Stimulated activated CD8-positive, alpha-beta memory T cell treated with anti-CD3 and anti-CD28 coated beads, Interleukin-7, amount 100 ng/mL, for 1 hour (primary cell): ENCODE results near the gene KLF7.

Experiments
- DNase-seq, 2 donors: peaks; one replicate each; pipeline ENCODE4 v3.0.0-alpha.2; 2020; ENCODE audit warnings: low read depth in 2 of 2

The KLF7 gene

DNA sequence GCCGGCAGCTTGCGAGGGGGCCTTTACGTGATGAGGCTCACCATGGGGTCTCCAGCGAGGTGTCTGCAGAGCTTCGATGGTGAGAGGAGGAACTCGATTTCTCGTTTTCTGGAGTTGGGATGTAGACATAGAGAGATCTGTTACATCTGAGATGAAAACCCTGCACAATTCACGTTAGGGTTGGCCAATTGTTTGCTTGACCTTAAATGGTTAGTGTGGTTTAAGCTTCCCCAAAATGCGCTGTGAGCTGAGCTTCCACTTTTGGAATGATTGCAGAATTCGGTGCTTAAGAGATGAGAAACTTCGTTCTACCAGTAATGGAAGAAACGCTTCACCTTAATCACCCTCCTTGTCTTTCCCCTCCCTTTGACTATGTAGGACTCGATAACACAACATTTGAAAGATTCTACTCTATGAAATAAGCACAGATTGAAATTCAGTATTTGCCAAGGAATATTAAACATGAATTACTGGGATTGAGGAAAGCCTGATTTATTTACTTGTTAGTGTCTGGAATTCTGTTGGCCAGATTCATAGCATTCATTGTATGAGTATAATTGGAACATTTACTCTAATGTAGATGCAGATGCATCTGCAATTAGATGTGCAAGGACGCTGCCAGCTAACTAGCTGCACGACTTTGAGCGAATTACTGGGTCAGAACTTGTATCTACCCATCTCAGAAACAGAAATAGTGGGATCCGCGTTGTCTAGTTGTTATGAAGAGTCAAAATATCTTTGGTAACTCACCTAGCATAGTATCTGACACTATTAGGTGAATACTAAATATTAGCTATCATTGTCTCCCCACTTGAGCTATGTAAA lies 1.6 kb upstream of the KLF7 start:
- DNase-seq, result no peak

DNA sequence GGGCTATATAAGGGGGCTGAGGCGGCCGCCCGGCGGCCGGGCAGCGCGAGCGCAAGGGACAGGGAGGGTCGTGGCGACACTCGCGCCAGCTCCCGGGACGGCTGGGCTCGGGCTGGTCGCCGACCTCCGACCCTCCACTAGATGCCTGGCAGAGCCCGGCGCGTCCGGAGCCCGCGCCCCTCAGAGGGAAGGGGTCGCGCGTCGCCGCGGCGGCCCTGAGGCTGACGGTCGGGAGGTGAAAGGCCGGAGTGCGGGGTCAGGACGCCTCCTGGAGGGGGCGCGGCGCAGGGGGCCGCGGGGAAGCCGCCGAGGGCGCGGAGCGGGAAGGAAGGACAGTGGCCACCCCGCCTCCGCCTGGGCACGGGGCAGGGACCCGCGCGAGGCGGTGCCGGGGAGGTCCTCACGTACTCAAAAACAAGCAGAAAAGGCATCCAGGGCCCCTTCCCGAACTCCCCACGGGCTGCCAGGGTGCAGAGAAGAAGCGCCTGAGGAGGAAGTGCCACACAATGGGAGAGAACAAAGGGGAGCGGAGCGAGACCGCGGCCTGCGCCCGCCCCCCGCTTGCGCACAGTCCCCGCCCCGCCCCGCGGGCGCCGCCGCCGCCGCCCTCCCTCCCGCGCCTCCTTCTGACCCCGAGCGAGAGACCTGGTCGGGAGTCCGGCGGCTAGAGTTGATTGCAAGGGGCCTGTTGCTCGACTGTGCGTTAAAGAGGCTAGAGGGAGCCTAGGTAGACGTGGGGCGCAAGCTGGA lies 776 bp upstream of the KLF7 start:
- DNase-seq, result peak; percentile 32 to 35

DNA sequence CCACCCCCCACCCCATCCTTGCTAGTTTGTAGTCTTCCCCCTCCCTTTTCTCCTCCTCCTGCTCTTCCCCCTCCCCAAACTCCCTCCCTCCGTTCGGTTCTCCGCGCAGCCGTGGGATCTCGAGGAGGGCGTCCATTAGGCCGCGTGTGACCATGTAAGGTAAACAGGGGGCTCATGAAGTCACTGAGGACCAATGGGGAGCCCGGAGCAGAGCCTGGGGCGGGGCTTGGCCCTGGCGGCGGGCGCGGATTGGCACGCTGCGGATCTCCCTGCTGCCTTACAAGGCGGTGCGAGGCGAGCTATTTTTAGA lies 246 bp upstream of the KLF7 start:
- DNase-seq, result peak; percentile 86 to 90

DNA sequence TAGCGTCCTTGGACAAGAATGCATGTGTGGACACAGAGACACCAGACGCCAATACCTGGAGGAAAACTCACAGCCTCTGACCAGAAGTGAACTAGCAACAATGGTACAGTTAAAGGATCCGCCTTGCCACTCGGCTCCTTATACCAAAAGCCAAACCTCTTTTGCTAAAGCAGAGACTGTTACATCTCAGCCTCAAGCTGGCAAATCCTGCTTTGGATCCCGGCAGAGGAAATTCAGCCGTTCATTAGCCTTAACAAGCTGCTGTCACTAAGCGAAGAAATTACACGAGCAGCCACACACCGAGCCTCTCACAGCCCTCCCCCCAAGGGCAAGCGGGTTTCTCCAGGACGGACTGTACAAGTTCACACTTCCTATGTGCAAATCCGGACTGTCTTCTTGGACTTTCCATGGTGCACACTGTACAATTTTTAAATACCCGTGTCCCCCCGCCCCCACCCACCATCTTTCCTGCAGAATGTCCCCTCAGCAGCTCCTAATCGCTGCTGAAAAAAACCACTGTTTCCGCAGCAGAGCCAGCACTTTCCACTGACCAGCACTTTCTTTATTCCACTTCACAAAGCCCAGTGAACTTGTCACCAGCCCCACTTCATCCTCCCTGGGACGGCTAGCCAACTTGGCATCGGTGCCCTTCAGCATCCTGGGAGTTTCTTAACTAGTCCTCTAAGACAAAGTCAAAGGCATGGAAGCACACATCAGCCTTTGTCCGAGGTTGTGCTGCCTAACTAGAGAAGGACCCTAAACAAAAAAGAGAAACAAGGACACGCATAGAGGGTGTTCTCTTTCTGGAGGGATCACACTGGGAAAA lies 1.5 kb downstream of the KLF7 start:
- no peak for DNase-seq

DNA sequence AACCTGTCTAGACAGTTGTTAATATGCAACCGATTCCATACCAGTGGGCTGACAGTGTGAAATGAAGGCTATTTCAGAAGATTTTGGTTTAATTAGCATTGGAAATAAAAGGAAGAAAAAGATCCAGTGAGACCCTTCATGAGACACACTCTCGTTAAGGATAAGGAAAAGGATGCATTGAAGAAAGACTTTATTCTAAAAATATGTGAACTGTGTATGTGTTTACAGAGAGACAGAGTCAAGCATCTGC lies 2.1 kb downstream of the KLF7 start:
- no peak for DNase-seq

DNA sequence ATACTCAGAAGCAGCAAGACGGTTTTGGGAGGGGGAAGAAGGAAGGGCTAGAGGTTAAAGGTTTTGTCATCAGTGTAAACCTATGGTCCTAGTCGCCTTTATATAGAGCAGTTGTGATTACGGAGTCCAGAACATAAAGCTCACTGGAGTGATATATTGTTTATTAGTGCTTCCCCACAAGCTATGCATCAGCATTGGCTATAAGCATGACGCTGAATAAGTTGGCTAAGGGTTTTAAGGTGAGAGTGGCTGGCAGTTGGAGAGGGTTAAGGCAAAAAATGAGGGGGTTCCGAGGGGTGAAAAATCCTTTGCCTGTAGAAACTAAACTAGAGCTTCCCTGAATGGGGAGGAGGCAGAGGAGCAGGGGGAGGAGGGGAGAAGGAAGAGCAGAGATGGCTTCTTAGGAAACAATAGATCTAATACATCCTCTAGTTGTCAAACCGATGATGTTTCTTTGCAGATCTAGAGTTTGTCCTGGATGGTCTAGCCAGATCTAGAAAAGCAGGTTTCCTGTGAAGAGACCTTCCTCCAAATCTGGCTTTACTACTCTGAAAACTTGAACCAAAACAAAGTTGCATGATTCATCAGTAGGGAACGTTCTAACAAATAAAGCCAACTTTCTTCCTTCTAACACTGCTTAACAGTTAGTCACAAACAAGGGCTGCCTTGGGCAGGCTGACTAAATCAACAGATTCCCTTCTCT lies 2.5 kb downstream of the KLF7 start:
- DNase-seq, result no peak

DNA sequence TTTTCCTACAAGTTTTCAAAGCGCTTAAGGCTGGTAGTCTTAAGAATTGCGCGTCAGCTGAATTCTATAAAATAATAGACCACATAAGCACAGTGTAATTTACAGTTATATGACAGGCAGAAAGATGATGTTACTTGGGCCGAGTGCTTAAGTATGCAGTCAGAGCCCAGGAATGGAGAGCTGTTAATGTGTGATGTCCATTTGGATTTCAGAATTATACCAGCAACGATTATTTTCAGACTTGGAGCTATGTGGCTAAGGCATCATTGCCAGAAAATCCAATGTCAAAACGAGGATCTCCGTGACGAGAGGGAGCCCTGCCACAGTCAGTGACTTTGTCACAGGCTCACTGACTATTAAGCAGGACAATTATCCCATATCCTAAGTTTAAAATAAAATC lies 3.4 kb downstream of the KLF7 start:
- no peak for DNase-seq

DNA sequence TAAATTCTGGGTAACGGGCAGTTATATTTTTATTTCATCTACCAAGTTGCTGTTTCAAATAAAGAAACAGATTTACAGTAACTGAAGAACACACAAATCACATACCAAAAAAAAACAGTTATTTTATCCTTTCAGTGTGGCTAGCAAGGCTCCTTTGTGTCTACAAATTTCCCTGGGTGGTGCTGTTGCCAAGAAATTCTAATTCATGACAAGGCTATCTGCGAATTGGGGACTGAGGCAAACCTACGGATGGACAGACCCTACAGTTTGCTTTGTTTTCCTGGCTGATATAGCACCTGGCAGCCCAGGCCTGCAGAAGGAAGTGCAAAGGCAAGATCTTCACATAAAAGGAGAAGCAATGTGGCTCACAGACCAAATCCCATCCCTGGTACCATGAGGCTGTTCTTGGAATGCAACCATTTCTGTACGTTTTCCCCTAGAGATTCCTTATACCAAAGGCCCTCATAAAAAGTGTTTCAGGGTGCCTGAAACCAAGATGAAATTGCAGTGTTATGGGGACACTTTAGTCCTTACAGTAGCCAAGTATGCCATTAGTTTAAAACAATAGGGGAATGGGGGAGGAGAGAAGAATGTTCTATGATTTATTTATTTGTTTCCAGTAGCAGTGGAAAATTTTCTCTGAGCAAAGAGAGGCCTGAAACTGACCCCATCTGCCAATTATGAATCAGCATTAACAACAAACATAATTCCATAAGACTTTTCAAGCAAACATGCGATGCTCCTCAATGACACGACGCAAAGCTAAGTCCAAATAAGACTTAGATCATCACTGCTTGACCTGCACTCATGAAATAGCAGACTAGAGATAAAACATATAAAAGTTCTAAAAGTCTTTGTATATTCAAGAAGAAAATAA lies 4.3 kb downstream of the KLF7 start:
- DNase-seq, result no peak

DNA sequence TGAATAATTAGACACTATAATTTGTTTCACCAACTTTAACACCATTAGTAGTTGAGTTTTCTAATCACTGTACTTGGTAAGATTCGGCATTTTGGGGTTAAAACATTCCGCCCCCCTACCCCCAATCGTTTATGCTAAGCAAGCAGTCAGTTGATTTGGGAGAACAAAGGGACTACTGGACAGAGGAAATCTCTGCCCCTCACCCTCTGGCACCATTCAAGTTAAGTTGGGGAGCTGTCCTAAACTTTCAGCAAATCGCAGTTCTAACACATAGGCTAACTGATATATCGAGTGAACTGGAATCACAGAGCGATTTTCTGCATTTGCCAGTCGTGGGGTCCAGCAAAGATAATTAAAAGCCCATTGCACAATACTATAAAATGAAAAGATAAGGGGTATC lies 5.6 kb downstream of the KLF7 start:
- DNase-seq, result no peak

DNA sequence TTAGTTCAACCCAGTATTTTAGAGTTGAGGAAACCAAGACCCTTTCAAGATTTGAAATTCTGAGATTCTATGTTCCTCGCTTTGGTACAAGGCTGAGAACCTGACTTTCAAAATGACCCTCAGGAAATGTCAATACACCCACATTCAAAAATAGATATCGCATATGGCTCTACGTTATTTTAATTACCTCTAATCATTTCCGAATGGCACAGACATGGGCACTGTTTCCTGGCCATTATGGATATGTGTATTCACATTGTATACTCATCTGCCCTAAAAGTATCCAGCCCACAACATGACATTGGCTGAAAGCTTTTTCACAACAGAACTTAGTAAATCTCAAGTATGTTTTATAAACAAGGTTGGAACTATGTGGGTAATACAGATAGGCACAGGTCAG lies 6.7 kb downstream of the KLF7 start:
- no peak for DNase-seq

DNA sequence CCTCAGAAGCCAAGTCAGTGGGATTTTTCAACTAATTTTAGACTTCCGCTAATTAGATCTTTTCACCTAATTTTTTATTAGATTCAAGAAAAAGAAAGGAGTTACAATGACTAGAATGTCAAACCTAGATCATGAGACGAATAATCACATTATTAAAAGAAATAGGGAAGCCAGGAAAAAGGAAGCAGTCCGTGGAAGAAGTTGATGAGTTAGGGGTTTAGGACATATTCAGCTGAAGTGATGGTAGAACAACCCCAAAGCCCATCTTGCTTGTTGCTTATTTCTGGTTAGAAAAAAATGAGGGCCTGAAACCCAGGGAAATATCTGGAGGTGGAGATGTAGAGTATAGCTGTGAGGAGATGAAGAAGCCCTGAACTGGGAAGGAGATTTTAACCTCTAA lies 8.0 kb downstream of the KLF7 start:
- DNase-seq, result no peak

DNA sequence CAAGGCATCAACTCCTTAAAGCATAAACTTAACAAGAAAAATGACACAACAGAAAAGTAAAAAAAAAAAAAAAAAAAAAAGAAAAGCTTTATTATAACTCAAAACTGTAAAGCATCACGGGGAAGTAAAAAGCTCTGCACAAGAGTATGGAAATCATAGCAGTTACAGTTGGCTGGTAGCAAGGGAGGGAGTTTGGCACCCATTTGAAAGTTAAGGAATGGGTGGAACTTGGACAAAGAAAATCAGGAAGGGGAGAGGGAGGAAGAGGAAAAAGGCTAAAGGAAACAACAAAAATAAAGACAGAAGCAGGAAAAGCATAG lies 8.6 kb downstream of the KLF7 start:
- no peak for DNase-seq

DNA sequence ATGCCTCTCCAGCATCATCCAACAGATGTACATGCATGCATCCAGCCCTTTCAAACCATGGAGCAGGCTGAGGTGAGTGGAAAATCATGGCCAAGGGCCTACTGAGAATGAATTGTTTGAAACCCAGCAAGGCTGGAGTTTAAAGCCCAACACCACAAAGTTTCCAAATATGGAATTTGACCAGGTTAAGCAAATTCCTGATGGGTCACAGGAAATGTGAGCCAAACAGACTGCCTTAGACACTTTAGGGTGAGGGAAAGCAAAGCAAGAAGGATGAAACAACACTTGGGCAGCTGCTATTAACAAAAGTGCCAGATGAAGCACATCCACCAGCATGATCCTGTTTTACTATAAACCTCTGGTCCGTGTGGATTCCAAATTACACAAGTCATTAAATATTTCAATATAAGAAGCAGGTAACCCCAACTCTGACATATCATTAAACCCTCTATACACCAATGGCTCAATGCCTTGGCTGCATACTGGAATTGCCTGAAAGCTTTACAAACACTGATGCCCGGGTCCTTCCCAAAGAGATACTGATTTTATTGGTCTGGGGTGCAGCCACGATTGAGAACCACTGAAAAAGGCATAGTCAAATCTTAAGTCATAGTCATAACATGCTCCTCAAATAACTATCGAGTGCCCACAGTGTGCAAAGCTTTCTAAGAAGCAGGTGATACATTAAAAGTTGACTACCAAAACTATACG lies 9.1 kb downstream of the KLF7 start:
- no peak for DNase-seq

DNA sequence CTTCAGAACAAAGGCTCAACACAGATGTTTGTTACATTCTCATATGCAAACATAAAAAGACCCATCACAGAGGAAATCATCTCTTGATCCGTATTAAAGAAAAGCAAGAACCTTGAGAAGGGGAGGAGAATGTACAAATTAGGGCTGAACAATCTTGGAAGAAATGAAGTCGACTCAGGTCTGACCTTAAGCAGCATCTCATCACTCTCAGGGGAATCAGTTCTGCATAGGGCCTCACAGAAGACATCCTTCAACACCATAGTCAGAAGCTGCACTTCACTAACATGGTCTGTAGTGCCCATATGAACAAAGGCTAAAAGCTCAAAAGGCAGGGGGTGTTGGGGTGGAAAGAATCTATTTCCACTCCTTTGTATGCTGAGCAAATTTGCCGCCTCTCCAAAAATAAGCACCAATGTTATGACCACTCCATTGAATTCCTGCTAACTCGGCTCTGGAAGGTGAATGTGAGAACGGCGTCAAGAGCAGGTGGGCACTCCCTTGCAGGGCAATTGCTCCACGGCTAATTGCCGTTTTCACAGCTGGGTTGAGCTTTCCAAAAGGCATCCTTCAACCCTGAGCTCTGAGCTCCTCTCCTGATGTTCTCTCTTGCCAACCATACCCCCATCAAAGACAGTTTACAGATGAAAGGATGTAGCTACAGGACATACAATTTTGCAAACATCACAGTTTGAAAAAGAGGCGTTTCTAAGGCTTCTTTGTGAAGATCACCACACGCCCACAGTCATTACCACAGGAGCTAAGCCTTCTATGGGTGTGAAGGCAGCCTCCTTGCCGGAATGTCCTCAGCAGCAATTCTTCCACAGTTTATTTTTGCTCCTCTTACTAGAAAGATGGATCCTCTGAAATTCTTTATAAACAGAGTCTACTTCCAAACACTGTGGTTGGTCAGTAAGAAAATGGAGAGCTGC lies 10.0 kb downstream of the KLF7 start:
- DNase-seq, result no peak

DNA sequence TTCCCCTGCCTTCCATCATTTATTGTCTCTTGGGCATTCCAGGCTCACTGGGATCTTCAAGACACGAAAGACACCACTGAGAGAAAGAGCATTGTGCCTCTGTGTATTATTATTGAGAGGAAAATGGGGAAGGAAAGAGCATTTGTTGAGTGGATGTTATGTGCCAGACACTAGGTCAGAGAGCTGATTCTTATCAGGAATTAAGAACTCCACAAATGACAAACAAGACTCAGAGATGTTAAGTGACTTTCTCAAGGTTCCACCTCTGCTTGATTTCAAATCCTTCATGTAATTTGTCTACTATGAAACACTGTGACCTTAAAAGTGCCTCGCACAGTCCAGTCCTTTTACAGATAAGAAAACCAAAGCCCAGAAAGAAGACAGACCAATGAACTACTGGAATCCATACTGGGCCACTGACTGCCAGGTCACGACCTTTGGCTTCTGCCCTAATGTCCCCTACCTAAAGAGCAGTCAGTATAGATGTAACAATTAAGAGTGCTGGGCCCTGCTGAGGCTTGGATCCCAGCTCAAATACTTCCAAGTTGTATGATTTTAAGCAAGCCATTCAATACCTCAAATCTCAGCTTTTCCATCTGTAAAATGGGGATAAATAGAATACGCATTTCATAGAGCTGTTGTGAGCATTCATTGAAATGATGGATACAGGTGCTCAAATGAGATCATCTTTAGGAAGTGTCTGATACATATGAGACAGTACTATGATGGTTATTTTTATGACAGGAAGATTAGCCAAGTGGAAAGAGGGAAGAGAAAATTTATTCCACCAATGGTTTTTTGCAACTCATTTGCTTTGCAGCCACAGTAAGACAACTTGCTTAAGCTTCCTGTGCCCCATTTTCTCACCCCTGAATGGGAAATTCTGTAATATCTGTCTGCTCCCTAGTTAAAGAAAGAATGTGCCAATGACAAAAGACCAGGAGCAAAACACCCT lies 10.9 kb downstream of the KLF7 start:
- DNase-seq, result no peak

DNA sequence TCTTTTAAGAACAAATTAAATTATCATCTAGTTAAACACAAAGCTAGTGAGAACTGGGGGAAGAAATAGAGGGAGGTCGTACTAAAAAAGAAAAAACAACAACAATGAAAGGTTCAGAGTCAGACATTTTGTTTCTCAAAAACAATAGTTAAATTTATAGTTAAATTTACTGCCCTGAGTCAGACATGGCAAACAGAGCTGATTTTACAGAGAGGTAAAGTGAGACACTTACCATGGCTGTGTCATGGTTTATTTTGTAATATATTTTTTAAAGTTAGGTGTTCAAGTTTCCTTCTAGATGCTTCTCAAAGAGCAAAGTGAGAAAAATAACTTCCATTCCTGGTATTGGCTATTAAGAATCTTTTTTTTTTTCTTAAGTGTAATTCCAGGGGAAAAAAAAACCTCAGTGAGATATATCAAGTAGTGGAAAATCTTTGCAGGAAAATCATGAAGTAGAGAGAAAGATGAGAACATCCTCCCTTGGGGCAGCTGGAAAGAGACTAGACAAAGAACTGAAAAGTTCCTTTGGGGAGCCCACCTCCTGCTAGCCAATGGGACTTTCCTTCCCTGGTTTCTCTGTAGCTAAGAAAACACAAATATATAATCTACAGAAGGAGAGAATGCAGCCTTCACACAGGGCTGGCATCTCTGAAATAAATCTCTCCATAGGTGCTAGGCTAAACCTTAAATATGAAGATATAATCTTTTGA lies 12.3 kb downstream of the KLF7 start:
- DNase-seq, result no peak

DNA sequence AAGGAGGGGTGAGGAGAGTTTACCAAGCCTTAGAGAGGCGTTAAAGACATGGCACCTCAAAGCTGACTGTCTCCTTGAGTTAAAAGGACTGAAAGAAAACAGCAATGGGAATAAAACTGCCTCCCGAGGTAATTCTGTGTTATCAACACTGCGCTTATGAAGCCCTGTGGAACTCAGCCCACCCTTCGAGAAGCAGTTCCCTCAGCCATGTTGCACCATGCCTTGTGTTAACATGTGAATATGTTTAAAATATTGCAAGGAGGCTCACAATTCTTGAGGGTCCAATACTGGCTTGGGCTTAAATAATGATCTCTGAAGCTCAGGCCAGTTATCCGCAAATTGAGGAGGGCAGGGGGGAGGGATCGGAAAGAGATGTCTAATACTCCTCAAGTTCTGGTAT lies 14.7 kb downstream of the KLF7 start:
- DNase-seq, result no peak

DNA sequence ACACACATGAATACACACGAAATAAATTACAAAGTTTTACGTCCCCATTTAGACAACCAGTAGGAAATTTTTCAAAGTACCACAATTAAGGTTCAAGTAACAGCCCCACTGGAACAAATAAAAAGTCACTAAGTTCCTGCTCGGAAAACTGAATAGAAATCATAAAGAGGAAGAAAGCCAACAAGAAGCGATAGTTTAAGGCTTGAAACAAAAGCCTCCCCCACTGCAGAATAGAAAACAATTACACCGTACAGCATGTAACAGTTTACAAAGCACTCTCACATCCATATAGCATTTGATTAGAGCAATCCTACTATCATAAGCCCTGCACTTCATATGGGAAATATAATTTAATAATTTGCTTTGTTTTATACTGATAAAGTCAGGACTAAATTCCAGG lies 15.5 kb downstream of the KLF7 start:
- no peak for DNase-seq
